Heart right ventricle (tissue), 16 donors: ENCODE data around the gene GRAP2. TPM values are rescaled to one million over a fixed set of nuclear protein-coding genes. Genes with fewer than 3 reads are reported as not detected.

Source experiments
- ATAC-seq, 8 donors: fragments of 200-7000 bp; cut with Tn5 transposase; one replicate each; pipeline ENCODE4 v1.9.1; 2020; ENCODE audit warnings: mild to moderate bottlenecking in 8 of 8, moderate library complexity in 8 of 8, moderate number of reproducible peaks in 1 of 8
- DNase-seq, 2 donors: peaks; one replicate each; pipeline ENCODE4 v3.0.0-alpha.2; 2020
- H3K27ac ChIP-seq, 10 donors: fragments of 200-600 bp; sonication (generic) in 2 of 10; one replicate each; pipeline versions ENCODE4 v1.5.0 to v1.8.0; 2020 to 2022; ENCODE audit warnings: mild to moderate bottlenecking in 3 of 10
- H3K27me3 ChIP-seq, 7 donors: fragments of 200-600 bp; one replicate each; pipeline ENCODE4 v1.8.0; 2021 to 2022; ENCODE audit warnings: mild to moderate bottlenecking in 2 of 7
- H3K36me3 ChIP-seq, 9 donors: fragments of 200-600 bp; sonication (generic) in 1 of 9; one replicate each; pipeline versions ENCODE4 v1.5.0 to v1.8.0; 2020 to 2022; ENCODE audit warnings: mild to moderate bottlenecking in 2 of 9
- H3K4me1 ChIP-seq, 9 donors: fragments of 200-600 bp; sonication (generic) in 1 of 9; one replicate each; pipeline versions ENCODE4 v1.5.0 to v1.8.0; 2020 to 2022; ENCODE audit warnings: mild to moderate bottlenecking in 4 of 9
- H3K4me3 ChIP-seq, 10 donors: fragments of 200-600 bp; sonication (generic) in 2 of 10; one replicate each; pipeline versions ENCODE4 v1.5.0 to v1.8.0; 2020 to 2022; ENCODE audit warnings: mild to moderate bottlenecking in 7 of 10, moderate library complexity in 2 of 10
- H3K9me3 ChIP-seq, 11 donors: fragments of 200-600 bp in 10 of 11; sonication (generic) in 2 of 11; one replicate each; pipeline versions ENCODE4 v1.5.0 to v1.8.0; 2013 to 2022; ENCODE audit warnings: mild to moderate bottlenecking in 2 of 11, control low read depth in 1 of 11, moderate library complexity in 1 of 11
- WGBS, 2 donors: extraction: QIAGEN DNeasy Blood & Tissue Kit; methylation state at CpG; one replicate each; pipeline ENCODE4 v1.1.7; 2013; ENCODE audit warnings: inconsistent platforms in 1 of 2; 5-methylcytosine and 5-hydroxymethylcytosine counted together
- intact Hi-C, 10 donors: fragments of 100-400 bp; cut with DNase I; formaldehyde crosslinking; loops; one replicate each; pipeline versions ENCODE4 v1.11.1 to v1.14.2; 2022
- polyA plus RNA-seq, 2 donors: library from polyadenylated mRNA; stranded (reverse); fragments of 200-250 nt; gene quantifications; one replicate each; pipeline ENCODE4 v1.2.3, GENCODE V29; 2013
- total RNA-seq, 10 donors: library from RNA; stranded (reverse); fragmentation: NEBNext Ultra II Directional in 3 of 10; extraction: Animal tissue kit (Norgen Biotek cat#: 25700) in 3 of 10; gene quantifications; one replicate each; pipeline versions ENCODE4 v1.2.1 to v1.2.4, GENCODE V29; 2021 to 2023
- TF ChIP-seq, protein P1 (sequence below), 9 donors: fragments of 200-600 bp; sonication (generic) in 2 of 9; IDR thresholded peaks; one replicate each; pipeline versions ENCODE4 v1.5.0 to v1.8.0; 2021 to 2022; ENCODE audit warnings: antibody characterized with exemption in 9 of 9, mild to moderate bottlenecking in 5 of 9, moderate library complexity in 1 of 9
- donor health status: Arrhythmogenic right ventricular cardiomyopathy.
- donor health status: ischemic (EF 13 %, LVEDD 7.1; RV severe dilation, severe dysfunction).
- donor health status: healthy with polysubstance abuse.
- donor health status: DM: no; HTN: yes; CAD: no.
- donor health status: DM: no; HTN: no; CAD: no.
- donor health status: ischemic (EF 25% LVEDD 6.9; RV normal size, moderate dysfunction).
- donor health status: ischemic (EF 25% LVEDD 5.7; RV mildly dilated, moderate dysfunction).
- donor health status: healthy.
- donor health status: DM: yes; HTN: yes; CAD: no.
- donor health status: Ischemic cardiomyopathy.
- donor health status: ischemic (EF 35%, LVEDD 5.7; RV mildly dilated, moderate dysfunction).
- donor health status: nonischemic (EF 11% LVEDD 7.7; RV severe dilation, severe dysfunction).
- donor health status: DM: yes; HTN: yes; CAD: no.
- donor health status: PGD.
- donor health status: ischemic (EF 29% LVEDD 5.4; RV normal size, mild dysfunction).
- donor health status: nonischemic (EF 23%, LVEDD 6.1; RV moderate dilation, normal function).

GRAP2 gene
- total and polyA plus RNA-seq, 12 donors = 0.19 to 5.6 (median 0.60) TPM

DNA sequence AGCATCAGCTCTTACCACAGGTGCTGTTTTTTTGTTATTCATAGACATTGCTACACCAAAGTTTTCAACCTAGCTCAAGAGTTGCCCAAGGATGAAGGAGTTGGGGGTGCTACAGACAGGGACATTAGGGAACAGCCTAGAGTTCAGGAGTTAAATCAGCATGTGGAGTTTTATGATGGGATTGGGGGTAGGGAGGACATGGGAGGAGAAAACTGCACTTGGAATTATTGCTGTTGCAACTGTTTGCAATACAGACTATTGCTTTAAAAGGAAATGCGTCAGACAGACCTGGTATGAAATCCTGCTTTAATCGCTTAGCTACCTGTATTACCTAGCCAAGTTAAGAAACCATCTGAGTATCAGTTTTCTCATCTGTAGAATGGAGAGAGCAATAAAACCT is 65.6 kb downstream of the GRAP2 start:
- no peak for DNase-seq
- intact Hi-C loops = no loop called here

DNA sequence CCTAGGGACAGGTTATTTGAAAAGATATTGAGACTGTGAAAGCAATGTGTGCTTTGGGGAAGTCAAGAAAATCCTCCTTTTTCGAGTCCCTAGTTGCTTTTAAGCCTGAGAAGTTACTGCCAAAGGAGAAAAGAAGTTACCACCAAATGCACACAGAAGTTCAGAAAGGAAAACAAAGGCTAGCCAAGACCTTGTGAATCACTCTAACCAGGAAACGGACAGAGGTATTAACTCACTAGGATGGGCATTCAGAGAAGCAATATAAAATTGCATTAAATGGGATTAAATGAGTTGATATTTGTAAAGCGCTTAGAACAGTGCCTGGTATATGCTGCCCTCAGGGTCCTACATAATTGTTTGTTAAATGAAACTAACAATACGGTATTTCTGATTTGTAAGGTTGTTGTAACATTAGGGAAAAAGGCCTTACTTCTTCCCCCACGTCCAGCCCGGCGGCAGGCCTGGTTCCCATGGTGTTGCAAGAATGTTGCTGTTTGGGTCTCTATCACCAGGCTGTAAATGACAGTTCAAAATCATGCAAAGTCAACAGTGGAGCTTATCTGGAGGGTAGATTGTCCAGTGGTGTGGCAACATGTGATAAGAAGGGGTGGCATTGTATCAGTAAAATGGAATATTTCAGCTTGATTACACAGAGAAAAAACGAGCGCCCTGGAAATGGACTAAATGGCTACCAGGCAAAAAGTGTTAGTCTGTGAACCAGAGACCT is 66.4 kb downstream of the GRAP2 start:
- Histone ChIP-seq H3K36me3 (peaks cover 0 to 5% (median 0%) of the 10 kb centered on the region in 9 donors), H3K4me3 (no peak overlapping the region), H3K27me3 (peaks cover 0 to 20% (median 3%) of the 10 kb centered on the region in 7 donors), H3K9me3 (no peaks in the 10 kb centered on the region), H3K27ac (no peak overlapping the region), H3K4me1 (peaks cover 0 to 21% (median 7%) of the 10 kb centered on the region in 9 donors)
- TF ChIP-seq, protein P1, sequence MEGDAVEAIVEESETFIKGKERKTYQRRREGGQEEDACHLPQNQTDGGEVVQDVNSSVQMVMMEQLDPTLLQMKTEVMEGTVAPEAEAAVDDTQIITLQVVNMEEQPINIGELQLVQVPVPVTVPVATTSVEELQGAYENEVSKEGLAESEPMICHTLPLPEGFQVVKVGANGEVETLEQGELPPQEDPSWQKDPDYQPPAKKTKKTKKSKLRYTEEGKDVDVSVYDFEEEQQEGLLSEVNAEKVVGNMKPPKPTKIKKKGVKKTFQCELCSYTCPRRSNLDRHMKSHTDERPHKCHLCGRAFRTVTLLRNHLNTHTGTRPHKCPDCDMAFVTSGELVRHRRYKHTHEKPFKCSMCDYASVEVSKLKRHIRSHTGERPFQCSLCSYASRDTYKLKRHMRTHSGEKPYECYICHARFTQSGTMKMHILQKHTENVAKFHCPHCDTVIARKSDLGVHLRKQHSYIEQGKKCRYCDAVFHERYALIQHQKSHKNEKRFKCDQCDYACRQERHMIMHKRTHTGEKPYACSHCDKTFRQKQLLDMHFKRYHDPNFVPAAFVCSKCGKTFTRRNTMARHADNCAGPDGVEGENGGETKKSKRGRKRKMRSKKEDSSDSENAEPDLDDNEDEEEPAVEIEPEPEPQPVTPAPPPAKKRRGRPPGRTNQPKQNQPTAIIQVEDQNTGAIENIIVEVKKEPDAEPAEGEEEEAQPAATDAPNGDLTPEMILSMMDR (IDR thresholded peaks at IDR 0.05) = no peak
- DNase-seq (no peak), ATAC-seq (no peak)
- WGBS, 2 donors = 77 to 85% methylated on average over 9 of the region's 9 CpGs
- intact Hi-C loops = loop anchor here in 1 of 10 donors (1.0 kb wide), 1 partner anchor 35 kb away; no protein-coding TSS in a partner anchor

More for the DNA sequence above, 65.6 kb downstream of the GRAP2 start:
- WGBS, 2 donors = 95 to 97% methylated on average over 2 of the region's 2 CpGs
- Histone ChIP-seq H3K27me3 (peaks cover 0 to 13% (median 0%) of the 10 kb centered on the region in 7 donors), H3K4me3 (no peak overlapping the region), H3K27ac (no peak overlapping the region), H3K9me3 (no peaks in the 10 kb centered on the region), H3K4me1 (peaks cover 0 to 29% (median 7%) of the 10 kb centered on the region in 9 donors), H3K36me3 (peaks cover 0 to 5% (median 0%) of the 10 kb centered on the region in 9 donors)
- TF ChIP-seq, protein P1 (IDR thresholded peaks at IDR 0.05) = no peak
- no peak for ATAC-seq

DNA sequence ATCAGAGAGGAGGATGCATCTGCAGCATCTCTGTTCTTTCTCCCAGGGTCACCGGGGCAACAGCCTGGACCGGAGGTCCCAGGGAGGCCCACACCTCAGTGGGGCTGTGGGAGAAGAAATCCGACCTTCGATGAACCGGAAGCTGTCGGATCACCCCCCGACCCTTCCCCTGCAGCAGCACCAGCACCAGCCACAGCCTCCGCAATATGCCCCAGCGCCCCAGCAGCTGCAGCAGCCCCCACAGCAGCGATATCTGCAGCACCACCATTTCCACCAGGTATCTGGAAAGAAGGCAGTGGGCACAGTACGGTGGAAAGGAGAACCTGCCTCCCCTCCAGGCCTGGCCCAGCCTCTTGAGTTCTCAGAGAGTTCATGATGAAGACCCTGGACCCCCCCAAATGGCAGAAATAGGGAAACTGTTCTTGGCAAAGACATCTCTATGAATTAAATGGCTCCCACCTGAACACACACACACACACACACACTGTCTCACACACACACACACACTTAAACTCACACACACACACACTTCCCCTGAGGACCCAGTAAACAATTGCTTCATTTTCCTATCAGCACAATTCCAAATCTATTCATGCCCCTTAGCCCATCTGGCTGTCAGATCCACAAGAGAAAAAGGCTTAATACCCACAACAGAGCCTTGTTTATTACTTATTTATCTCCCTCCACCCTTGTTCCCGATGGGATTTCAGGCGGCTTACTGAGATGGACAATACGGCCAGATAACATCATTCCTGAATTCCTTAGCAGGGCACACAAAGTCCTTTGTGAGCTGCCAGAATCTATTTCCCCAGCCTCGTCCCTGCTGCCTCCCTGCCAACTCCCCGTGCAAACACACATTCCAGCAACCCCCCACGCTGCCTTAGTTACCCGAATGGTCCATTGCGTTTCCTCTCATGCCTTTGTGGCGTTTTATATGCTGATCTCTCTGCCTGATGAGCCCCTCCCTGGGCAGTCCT is 67.4 kb downstream of the GRAP2 start:
- peaks cover 0 to 29% (median 6%) of the 10 kb centered on the region in 7 donors for H3K27me3 ChIP-seq
- intact Hi-C loops = loop anchor here in 1 of 10 donors (1.0 kb wide), 1 partner anchor 34 kb away; no protein-coding TSS in a partner anchor
- H3K9me3 ChIP-seq = no peaks in the 10 kb centered on the region
- ATAC-seq = peak in 7 of 8 donors; percentile 46 to 94 (median 70)
- H3K4me1 ChIP-seq = peaks cover 0 to 13% (median 7%) of the 10 kb centered on the region in 9 donors
- peaks cover 0 to 5% (median 0%) of the 10 kb centered on the region in 9 donors for H3K36me3 ChIP-seq
- TF ChIP-seq, protein P1 (IDR thresholded peaks at IDR 0.05) = no peak
- H3K4me3 ChIP-seq = no peak overlapping the region
- WGBS, 2 donors = 49 to 51% methylated on average over 20 of the region's 20 CpGs
- DNase-seq = peak; percentile 7 to 28
- peak overlapping the region in 2 of 10 donors; percentile 22 to 26 for H3K27ac ChIP-seq

DNA sequence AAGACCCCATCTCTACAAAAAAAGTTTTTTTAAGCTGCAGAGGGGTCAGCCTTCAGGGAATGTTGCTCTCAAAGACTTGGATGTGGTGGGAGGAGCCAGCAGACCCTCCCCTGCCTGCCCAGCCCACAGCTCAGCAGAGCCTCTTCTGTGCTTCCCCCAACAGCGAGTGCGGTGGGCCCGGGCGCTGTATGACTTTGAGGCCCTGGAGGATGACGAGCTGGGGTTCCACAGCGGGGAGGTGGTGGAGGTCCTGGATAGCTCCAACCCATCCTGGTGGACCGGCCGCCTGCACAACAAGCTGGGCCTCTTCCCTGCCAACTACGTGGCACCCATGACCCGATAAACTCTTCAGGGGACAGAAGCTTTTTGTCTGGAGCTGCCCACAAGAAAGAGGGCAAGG is 69.9 kb downstream of the GRAP2 start:
- intact Hi-C loops = no loop called here
- Histone ChIP-seq H3K4me1 (peaks cover 0 to 13% (median 7%) of the 10 kb centered on the region in 9 donors), H3K4me3 (no peak overlapping the region), H3K9me3 (no peaks in the 10 kb centered on the region), H3K27me3 (peaks cover 0 to 34% (median 7%) of the 10 kb centered on the region in 7 donors), H3K36me3 (peaks cover 0 to 5% (median 0%) of the 10 kb centered on the region in 9 donors), H3K27ac (no peak overlapping the region)
- DNase-seq = no peak
- no peak for ATAC-seq
- 91 to 95% methylated on average over 10 of the region's 10 CpGs for WGBS, 2 donors
- TF ChIP-seq, protein P1 (IDR thresholded peaks at IDR 0.05) = no peak
